SK-N-SH (cell line): Measurements from ENCODE around the gene PCED1A.

ENCODE experiments used
- GABPA ChIP-seq: IDR thresholded peaks from 2 replicates; pipeline ENCODE4 v1.4.0; 2012; ENCODE audit warnings: low read depth, mild to moderate bottlenecking
- SIN3A ChIP-seq: IDR thresholded peaks from 2 replicates; pipeline ENCODE4 v1.6.1; 2012; ENCODE audit warnings: low read depth, mild to moderate bottlenecking, low read length, moderate library complexity, borderline replicate concordance
- TF ChIP-seq, protein P1 (sequence below): IDR thresholded peaks from 2 replicates; pipeline ENCODE4 v1.4.0; 2012; ENCODE audit warnings: low read depth, borderline replicate concordance

DNA sequence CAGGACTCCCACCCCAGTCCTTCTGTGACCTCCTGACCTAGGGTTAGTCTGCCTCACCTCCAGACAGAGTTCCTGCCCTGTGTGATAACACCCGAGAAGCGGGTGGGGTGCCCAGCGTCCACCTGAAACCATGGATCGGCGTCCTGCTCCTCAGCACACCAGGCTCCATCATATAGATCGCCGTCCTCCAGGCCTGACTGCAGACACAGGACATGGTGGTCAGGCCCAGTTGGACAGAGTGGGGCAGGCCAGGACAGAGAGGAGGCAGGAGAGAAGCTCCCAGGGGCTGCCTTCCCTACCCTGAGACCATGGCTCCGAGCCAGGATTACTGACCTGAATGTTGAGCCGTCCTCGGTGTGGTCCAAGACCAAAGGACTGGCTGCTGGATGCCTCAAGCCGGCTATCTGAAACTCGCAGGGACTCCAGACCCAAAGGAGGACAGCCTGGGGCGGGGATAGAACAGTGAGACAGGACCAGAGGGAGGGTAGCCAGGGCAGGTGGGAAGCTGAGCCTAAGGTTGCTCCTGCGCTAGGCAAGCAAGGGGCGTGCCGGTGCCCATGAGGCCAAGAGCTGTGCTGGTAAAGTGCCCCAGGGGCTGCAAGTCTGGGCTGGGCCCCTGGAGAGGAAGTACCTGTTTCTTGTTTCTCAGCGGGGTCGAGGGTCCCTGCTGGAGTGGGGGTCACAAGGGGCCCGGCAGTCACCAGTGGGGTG, 42.2 kb downstream of the PCED1A start:
- TF ChIP-seq, protein P1, sequence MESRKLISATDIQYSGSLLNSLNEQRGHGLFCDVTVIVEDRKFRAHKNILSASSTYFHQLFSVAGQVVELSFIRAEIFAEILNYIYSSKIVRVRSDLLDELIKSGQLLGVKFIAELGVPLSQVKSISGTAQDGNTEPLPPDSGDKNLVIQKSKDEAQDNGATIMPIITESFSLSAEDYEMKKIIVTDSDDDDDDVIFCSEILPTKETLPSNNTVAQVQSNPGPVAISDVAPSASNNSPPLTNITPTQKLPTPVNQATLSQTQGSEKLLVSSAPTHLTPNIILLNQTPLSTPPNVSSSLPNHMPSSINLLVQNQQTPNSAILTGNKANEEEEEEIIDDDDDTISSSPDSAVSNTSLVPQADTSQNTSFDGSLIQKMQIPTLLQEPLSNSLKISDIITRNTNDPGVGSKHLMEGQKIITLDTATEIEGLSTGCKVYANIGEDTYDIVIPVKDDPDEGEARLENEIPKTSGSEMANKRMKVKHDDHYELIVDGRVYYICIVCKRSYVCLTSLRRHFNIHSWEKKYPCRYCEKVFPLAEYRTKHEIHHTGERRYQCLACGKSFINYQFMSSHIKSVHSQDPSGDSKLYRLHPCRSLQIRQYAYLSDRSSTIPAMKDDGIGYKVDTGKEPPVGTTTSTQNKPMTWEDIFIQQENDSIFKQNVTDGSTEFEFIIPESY, result no peak
- no peak for TF ChIP-seq SIN3A
- TF ChIP-seq GABPA, result no peak
